ENCODE data around the gene FAIM2. TPM values are rescaled to one million over a fixed set of nuclear protein-coding genes. Genes with fewer than 3 reads are reported as not detected.

FAIM2 gene
- not detected in 2 replicates for total RNA-seq (2011; cell fraction: chromatin; rRNA removed; ENCODE audit: low replicate concordance)
- not detected in 2 replicates for total RNA-seq (2011; cell fraction: nucleolus; rRNA removed)
- 0.15 TPM in 1 of 2 replicates, not detected in the other for total RNA-seq (2011; cell fraction: nucleoplasm; rRNA removed)
- total RNA-seq (2014; rRNA removed), result not detected in 2 replicates
- total RNA-seq (2014; rRNA removed; fragmentation: Illumina TruSeq; extraction: Trizol), result not detected in 2 replicates
- total RNA-seq (2015; rRNA removed; fragmentation: Illumina TruSeq; extraction: Trizol), result not detected in 2 replicates
- total RNA-seq (2021), result not detected in 2 replicates
- polyA plus RNA-seq (2011; rRNA removed), result not detected in 2 replicates
- 0.07 and 0.76 TPM in 2 replicates for polyA plus RNA-seq (2011; cell fraction: cytosol; rRNA removed)
- polyA plus RNA-seq (2011; cell fraction: nucleus; rRNA removed), result not detected in 2 replicates
- polyA plus RNA-seq (2012), result 0.09 and 0.17 TPM in 2 replicates
- polyA plus RNA-seq (2014; fragmentation: Illumina TruSeq; extraction: Trizol), result not detected in 2 replicates
- polyA plus RNA-seq (2014; fragmentation: Nextera tagmentation; extraction: Ambion mirVana), result under 1 TPM in 1 of 2 experiments, not detected in 1; 0.10 TPM
- polyA plus RNA-seq (2014; rRNA removed), result 0.01 TPM in 1 of 2 replicates, not detected in the other
- polyA minus RNA-seq (2011; rRNA and poly(A)+ RNA removed), result not detected in 2 replicates
- polyA minus RNA-seq (2011; cell fraction: cytosol; rRNA and poly(A)+ RNA removed), result not detected in 2 replicates
- polyA minus RNA-seq (2011; cell fraction: nucleus; rRNA and poly(A)+ RNA removed), result not detected in 2 replicates
- percentile 5 among the genes with signal in this experiment for Bru-seq, nascent RNA
- BruChase-seq, experiment 1, labeled RNA remaining after a 2-hour chase, result percentile 5 among the genes with signal in this experiment
- BruChase-seq, experiment 2, labeled RNA remaining after a 6-hour chase, result percentile 6 among the genes with signal in this experiment
- long read RNA-seq, experiment 1, result 0 reads
- long read RNA-seq, experiment 2, result 0 reads
- long read RNA-seq, experiment 3, result 0 reads

GRCh38 chr12:49903700-49904423, at the start of gene FAIM2:
TSS of gene FAIM2 (minus strand) at chr12:49903900. CDS start at chr12:49903792, 108 bp downstream.
- Histone ChIP-seq H3K27ac (ENCODE audit: extremely low read depth, low read depth, low read length) (no peak within 1 kb of the TSS), H3K4me2 (ENCODE audit: insufficient read depth, low read length) (no peak within 1 kb of the TSS), H2AFZ (ENCODE audit: low read depth, low read length) (no peak within 1 kb of the TSS), H3K4me3 (no peak within 1 kb of the TSS), H3K4me1 (replicated peaks in 1 of 2; ENCODE audit: control insufficient read depth in 2 of 2, insufficient read depth in 2 of 2, low read length in 2 of 2) (peaks cover 19 to 26% of the 10 kb centered on the region in 2 experiments), H3K36me3 (ENCODE audit: control insufficient read depth, insufficient read depth, low read length) (no peaks in the 10 kb centered on the region), H3K27me3 (ENCODE audit: control insufficient read depth in 2 of 2, insufficient read depth in 2 of 2, low read length in 2 of 2) (peaks cover 4 to 17% of the 10 kb centered on the region in 2 experiments; a peak in 3 of 5 replicates), H3K9me3 (replicated peaks; ENCODE audit: control insufficient read depth, insufficient read depth, low read depth, low read length) (no peaks in the 10 kb centered on the region), H3K9ac (ENCODE audit: insufficient read depth in 1 of 2, low read depth in 2 of 2, low read length in 2 of 2) (no peak within 1 kb of the TSS; a peak in 1 of 4 replicates), H4K20me1 (replicated peaks; ENCODE audit: control insufficient read depth, insufficient read depth, low read length) (no peaks in the 10 kb centered on the region), H3K79me2 (ENCODE audit: control insufficient read depth, insufficient read depth, low read length) (no peaks in the 10 kb centered on the region), H3K9me1 (ENCODE audit: control insufficient read depth, insufficient read depth, low read length) (no peaks in the 10 kb centered on the region)
- in situ Hi-C loops (cut with MboI) (no loop called here), intact Hi-C loops (cut with micrococcal nuclease) (no loop called here)
- 54% methylated on average over 6 of the region's 56 CpGs for WGBS (ENCODE audit: insufficient coverage, low coverage, missing lambda C conversion rate)
- POLR2A ChIA-PET, result interaction anchor here (0.6 to 0.7 kb wide), 2 partner anchors 10 to 34 kb away, joined by 3 read pairs; no protein-coding TSS in a partner anchor
- DNase-seq (ENCODE audit: extremely low read depth in 1 of 4, low spot score in 3 of 4) (peak in 2 of 4 experiments; percentile 72 to 73), FAIRE-seq (no peak), ATAC-seq (no peak)
- CTCF ChIA-PET (ENCODE audit: low intra/inter-chr PET ratio), result no interaction called here
- BruUV-seq (replicated peaks), result no TSS peak
- no peak for TF ChIP-seq CHD1 (IDR thresholded peaks at IDR 0.05; ENCODE audit: low read length)
- no peak for TF ChIP-seq MYNN (IDR thresholded peaks at IDR 0.05)
- no peak for TF ChIP-seq MYNN (CRISPR knock-in tag; IDR thresholded peaks at IDR 0.05)
- no peak for TF ChIP-seq DMBX1 (CRISPR knock-in tag; IDR thresholded peaks at IDR 0.05; ENCODE audit: borderline replicate concordance)
- TF ChIP-seq MEF2A (IDR thresholded peaks at IDR 0.05; ENCODE audit: control insufficient read depth, low read depth, low read length), result no peak
- TF ChIP-seq, protein P1, sequence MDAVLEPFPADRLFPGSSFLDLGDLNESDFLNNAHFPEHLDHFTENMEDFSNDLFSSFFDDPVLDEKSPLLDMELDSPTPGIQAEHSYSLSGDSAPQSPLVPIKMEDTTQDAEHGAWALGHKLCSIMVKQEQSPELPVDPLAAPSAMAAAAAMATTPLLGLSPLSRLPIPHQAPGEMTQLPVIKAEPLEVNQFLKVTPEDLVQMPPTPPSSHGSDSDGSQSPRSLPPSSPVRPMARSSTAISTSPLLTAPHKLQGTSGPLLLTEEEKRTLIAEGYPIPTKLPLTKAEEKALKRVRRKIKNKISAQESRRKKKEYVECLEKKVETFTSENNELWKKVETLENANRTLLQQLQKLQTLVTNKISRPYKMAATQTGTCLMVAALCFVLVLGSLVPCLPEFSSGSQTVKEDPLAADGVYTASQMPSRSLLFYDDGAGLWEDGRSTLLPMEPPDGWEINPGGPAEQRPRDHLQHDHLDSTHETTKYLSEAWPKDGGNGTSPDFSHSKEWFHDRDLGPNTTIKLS (IDR thresholded peaks at IDR 0.05; ENCODE audit: borderline replicate concordance, low read depth), result no peak
- TF ChIP-seq ATF3 (IDR thresholded peaks at IDR 0.05), result peak; percentile 35; the same call in 1 of the 2 replicates
- no peak for TF ChIP-seq ATF3 (CRISPR knock-in tag; conservative IDR thresholded peaks at IDR 0.05)
- TF ChIP-seq KDM1A (IDR thresholded peaks at IDR 0.05), result 0 out of 4 replicates have a peak, but pooled peaks of 1 of the 2 experiments have one; percentile 26
- TF ChIP-seq, protein P2, sequence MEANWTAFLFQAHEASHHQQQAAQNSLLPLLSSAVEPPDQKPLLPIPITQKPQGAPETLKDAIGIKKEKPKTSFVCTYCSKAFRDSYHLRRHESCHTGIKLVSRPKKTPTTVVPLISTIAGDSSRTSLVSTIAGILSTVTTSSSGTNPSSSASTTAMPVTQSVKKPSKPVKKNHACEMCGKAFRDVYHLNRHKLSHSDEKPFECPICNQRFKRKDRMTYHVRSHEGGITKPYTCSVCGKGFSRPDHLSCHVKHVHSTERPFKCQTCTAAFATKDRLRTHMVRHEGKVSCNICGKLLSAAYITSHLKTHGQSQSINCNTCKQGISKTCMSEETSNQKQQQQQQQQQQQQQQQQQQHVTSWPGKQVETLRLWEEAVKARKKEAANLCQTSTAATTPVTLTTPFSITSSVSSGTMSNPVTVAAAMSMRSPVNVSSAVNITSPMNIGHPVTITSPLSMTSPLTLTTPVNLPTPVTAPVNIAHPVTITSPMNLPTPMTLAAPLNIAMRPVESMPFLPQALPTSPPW (CRISPR knock-in tag; IDR thresholded peaks at IDR 0.05), result peak; percentile 37; the same call in 1 of the 2 replicates
- TF ChIP-seq ZNF24 (IDR thresholded peaks at IDR 0.05), result no peak
- TF ChIP-seq ZNF445 (CRISPR knock-in tag; IDR thresholded peaks at IDR 0.05; ENCODE audit: low read depth), result no peak
- TF ChIP-seq ZNF707 (CRISPR knock-in tag; conservative IDR thresholded peaks at IDR 0.05), result no peak
- peak; percentile 90 for TF ChIP-seq CTBP1 (IDR thresholded peaks at IDR 0.05; ENCODE audit: borderline replicate concordance)
- 0 out of 4 replicates have a peak, but pooled peaks of 1 of the 2 experiments have one; percentile 29 for TF ChIP-seq RCOR1 (IDR thresholded peaks at IDR 0.05; ENCODE audit: borderline replicate concordance in 1 of 2, low read depth in 2 of 2, low read length in 2 of 2)
